NOMO-1 treated with dmso at 0.1 percent for 144 hours (cell line): Measurements from ENCODE around the gene TLK2.
"Not testable (repeated sequence)": the region's sequence is repeated elsewhere in the genome, so short reads cannot be mapped to it uniquely, and the experiment has no call there.

Experiments used
- DNase-seq: peaks from one replicate; lab custom pipeline; 2025; ENCODE audit not compliant: unreplicated experiment; lab: John Stamatoyannopoulos, UW

The TLK2 gene

GRCh38 chr17:62478424-62478879 lies at the start of gene TLK2:
Gene TLK2, plus strand, starts transcription at chr17:62478825. Its CDS starts 2,301 bp downstream, at chr17:62481126.
- peak; percentile 58 for DNase-seq

GRCh38 chr17:62435251-62435650 lies 43.4 kb upstream of the TLK2 start:
- DNase-seq, result not testable (repeated sequence)

DNA sequence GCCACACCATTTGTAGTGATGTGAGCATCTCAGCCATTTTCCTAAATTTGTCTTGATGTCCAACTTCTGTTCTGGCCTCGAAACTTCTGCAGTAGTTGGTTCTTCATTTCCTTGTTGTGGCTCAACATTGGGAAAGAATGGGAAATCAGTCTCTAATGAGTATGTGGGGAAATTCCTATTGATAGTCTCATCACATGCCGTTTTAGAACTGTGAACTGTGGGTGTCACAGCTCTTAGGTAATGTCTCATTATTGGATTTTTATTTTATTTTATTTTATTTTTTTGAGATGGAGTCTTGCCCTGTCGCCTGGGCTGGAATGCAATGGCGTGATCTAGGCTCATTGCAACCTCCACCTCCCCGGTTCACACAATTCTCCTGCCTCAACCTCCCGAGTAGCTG lies 37.4 kb upstream of the TLK2 start:
- DNase-seq, result not testable (repeated sequence)

GRCh38 chr17:62444063-62444462 lies 34.6 kb upstream of the TLK2 start:
- no peak for DNase-seq

DNA sequence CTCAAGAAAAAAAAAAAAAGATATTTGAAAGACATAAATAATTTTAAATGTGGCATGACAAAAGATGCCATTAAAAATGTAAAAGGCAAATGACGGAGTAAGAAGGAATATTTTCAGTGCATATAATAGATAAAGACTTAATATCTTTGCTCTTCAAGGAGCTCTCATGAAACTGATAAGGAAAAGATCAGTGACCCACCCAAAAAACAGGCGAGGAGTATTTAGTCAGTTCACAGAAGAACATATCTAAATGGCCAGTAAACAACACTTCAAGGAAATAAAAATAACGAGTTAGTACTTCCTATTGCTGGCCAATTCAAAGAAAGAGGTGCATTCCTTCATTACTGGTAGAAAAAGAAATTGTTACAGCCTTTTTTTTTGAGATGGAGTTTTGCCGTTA lies 32.8 kb upstream of the TLK2 start:
- not testable (repeated sequence) for DNase-seq

GRCh38 chr17:62452195-62452594 lies 26.4 kb upstream of the TLK2 start:
- DNase-seq, result not testable (repeated sequence)

- not testable (repeated sequence) for DNase-seq
These were observed 25.6 kb upstream of the TLK2 start for GRCh38 chr17:62453041-62453440.

DNA sequence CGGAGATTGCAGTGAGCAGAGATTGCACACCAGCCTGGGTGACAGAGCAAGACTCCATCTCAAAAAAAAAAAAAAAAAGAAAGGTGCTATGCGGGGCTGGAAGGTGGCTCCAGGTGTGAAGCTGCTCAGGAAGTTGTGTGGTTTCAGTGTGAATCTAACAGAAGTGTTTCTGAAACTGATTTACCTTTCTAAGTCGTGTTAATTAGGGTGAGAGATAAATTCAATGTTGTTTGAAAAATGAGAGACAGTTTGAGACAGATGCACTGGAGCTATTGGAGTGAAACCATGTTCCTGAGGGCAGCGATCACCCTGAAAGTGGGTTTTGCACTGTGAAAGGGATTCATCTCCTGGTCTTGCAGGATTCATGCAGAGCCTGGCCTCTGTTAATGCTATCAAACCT lies 25.0 kb upstream of the TLK2 start:
- DNase-seq, result not testable (repeated sequence)

DNA sequence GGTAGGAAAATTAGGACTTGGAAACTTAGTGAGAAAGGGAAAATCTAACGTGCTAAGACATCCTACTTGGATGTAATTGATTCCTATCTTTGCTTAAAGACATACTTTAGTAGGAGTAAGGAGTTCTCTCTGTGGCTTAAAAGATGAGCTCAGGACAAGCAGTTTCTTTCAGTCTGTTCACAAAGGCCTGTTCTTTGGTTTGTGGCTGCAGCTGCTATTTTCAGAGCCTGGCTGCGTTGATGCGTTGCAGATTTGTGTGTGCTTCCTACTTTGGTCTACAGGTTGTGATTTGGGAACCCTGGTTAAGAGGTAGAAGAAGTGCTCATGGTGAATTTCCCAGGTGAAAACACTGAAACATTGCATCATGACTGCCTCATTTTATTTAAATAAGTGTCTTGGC lies 24.5 kb upstream of the TLK2 start:
- DNase-seq, result not testable (repeated sequence)

DNA sequence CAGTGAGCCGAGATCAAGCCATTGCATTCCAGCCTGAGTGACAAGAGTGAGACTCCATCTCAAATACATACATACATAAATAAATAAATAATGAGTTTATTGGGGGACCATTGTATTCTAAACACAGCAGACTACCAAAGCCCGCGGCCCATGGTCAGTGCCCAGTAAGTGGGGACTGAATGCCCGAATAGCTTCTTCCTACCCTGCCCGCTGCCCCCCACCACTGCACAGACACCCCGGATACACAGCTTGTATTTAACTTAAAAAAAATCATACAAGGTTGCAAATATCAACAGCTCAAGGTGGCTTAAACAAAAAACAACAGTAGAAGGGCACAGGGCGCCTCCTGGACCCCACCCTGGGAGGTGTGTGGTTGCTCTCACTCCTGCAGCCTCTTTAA lies 22.6 kb upstream of the TLK2 start:
- DNase-seq, result no peak

GRCh38 chr17:62458483-62458882 lies 20.1 kb upstream of the TLK2 start:
- not testable (repeated sequence) for DNase-seq

GRCh38 chr17:62464422-62464821 lies 14.2 kb upstream of the TLK2 start:
- not testable (repeated sequence) for DNase-seq

GRCh38 chr17:62465271-62465670 lies 13.4 kb upstream of the TLK2 start:
- DNase-seq, result not testable (repeated sequence)

DNA sequence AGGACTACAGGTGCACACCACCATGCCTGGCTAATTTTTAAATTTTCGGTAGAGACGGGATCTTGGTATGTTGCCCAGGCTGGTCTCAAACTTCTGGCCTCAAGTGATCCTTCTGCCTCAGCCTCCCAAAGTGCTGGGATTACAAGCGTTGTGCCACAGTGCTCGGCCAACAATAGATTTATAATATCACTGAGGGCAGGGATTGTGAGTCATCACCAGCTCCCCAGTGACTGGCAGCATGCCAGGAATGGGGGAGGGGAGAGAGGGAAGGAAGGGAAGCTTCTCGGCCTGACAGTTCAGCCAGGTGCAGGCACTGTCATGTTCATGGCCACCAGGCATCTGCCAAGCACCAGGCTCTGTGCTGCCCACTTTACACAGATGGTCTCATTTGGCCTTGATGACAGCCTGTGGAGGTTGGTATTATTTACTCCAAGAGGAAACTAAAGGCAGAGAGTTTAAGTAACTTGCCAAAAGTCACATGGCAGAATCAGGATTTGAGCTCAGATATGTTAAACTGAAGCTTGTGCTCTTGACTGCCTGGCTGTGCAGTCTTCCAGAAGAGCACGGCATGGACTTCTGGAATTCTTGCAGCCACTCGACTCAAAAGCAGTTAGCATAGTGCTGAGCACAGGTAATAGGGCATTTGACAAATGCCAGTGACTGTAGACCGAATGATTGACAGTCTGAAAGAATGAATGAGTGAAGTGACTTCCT lies 7.8 kb upstream of the TLK2 start:
- peak; percentile 50 for DNase-seq

- DNase-seq, result not testable (repeated sequence)
These were observed 7.2 kb upstream of the TLK2 start for GRCh38 chr17:62471380-62471880.

GRCh38 chr17:62473030-62473982 lies 5.3 kb upstream of the TLK2 start:
- DNase-seq, result not testable (repeated sequence)

- DNase-seq, result not testable (repeated sequence)
These were observed 1.5 kb upstream of the TLK2 start for GRCh38 chr17:62477111-62477510.

DNA sequence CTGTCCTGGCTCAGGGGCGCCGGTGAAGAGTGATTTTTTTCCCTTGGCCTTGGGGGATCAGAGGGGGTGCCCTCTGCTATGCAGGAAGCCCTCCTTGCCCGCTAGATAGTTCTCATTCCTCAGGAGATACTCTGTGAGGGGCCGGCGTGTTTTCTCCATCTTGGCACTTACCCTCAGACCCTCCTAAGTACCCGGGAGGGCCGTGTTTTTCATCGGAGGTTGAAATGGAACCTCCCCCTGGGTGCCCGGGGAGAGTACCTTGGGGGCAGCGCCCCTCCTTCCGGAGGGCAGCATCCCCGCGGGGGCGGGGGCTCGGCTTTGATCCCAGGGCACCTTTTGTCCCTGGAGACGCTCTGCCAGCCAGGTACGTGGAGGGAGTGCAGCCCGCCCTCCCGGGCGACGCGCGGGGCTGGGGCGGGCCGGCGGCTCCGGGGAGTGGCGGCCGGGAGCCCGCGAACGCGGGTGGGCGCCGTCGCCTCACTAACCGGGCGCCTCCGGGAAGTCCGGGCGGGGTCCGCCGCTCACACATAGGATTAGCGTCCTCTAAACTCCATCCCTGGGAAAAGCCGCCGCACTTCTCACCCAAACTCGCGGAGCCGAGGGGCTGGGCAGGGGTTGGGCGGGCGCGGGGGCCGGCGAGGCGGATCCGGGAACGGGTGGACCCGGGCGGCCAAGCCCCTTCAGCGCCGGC lies 762 bp upstream of the TLK2 start:
- not testable (repeated sequence) for DNase-seq

GRCh38 chr17:62478880-62479638 lies 434 bp downstream of the TLK2 start:
- DNase-seq, result not testable (repeated sequence)

- peak; percentile 52 for DNase-seq
These were observed 1.1 kb downstream of the TLK2 start for GRCh38 chr17:62479639-62480258.
